Measurements from ENCODE around the gene MRPL58.

DNA sequence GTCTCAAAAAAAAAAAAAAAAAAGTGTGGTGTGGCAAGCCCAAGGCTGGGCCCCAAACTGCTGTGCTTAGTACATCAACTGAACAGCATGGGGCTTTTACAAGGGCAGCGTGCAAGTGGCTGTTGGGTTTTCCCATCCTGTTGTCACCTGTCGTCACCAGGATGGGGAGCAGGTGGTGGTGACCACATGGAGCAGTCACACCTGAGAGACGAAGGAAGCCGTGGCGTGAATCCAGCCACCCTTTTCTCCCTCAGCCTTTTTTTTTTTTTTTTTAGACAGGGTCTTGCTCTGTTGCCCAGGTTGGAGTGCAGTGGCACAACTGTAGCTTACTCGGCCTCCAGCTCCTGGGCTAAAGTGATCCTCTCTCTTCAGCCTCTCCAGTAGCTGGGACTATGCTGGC lies 4.1 kb upstream of the MRPL58 start:
- TF ChIP-seq, protein P1, sequence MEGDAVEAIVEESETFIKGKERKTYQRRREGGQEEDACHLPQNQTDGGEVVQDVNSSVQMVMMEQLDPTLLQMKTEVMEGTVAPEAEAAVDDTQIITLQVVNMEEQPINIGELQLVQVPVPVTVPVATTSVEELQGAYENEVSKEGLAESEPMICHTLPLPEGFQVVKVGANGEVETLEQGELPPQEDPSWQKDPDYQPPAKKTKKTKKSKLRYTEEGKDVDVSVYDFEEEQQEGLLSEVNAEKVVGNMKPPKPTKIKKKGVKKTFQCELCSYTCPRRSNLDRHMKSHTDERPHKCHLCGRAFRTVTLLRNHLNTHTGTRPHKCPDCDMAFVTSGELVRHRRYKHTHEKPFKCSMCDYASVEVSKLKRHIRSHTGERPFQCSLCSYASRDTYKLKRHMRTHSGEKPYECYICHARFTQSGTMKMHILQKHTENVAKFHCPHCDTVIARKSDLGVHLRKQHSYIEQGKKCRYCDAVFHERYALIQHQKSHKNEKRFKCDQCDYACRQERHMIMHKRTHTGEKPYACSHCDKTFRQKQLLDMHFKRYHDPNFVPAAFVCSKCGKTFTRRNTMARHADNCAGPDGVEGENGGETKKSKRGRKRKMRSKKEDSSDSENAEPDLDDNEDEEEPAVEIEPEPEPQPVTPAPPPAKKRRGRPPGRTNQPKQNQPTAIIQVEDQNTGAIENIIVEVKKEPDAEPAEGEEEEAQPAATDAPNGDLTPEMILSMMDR (IDR thresholded peaks at IDR 0.05): no peak
- no peak for TF ChIP-seq EZH2 (IDR thresholded peaks at IDR 0.05; ENCODE audit: borderline replicate concordance, insufficient read depth, low read depth, low read length, poor library complexity, severe bottlenecking)

Data from B cell (primary cell).